22Rv1 (cell line): ENCODE results near the gene RANBP1.

ENCODE experiments used
- ZFX ChIP-seq: fragments of 450-650 bp; IDR thresholded peaks from 2 replicates; pipeline ENCODE4 v1.6.1; 2017; ENCODE audit warnings: antibody characterized with exemption, borderline replicate concordance
- TF ChIP-seq, protein P1 (sequence below): fragments of 450-650 bp; IDR thresholded peaks from 2 replicates; pipeline ENCODE4 v1.5.1; 2017; ENCODE audit warnings: mild to moderate bottlenecking

- TF ChIP-seq, protein P1, sequence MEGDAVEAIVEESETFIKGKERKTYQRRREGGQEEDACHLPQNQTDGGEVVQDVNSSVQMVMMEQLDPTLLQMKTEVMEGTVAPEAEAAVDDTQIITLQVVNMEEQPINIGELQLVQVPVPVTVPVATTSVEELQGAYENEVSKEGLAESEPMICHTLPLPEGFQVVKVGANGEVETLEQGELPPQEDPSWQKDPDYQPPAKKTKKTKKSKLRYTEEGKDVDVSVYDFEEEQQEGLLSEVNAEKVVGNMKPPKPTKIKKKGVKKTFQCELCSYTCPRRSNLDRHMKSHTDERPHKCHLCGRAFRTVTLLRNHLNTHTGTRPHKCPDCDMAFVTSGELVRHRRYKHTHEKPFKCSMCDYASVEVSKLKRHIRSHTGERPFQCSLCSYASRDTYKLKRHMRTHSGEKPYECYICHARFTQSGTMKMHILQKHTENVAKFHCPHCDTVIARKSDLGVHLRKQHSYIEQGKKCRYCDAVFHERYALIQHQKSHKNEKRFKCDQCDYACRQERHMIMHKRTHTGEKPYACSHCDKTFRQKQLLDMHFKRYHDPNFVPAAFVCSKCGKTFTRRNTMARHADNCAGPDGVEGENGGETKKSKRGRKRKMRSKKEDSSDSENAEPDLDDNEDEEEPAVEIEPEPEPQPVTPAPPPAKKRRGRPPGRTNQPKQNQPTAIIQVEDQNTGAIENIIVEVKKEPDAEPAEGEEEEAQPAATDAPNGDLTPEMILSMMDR: no peak
- TF ChIP-seq ZFX: no peak
Observed at GRCh38 chr22:20085651-20086050, 30.3 kb upstream of the RANBP1 start.
